HepG2 (cell line): ENCODE measurements around the gene INPP5K. TPM values are rescaled to one million over a fixed set of nuclear protein-coding genes. Genes with fewer than 3 reads are reported as not detected.

Experiments used
- ARHGAP35 ChIP-seq: sonication (generic); formaldehyde crosslinking; IDR thresholded peaks from 2 replicates; pipeline ENCODE4 v1.9.0; 2022; ENCODE audit warnings: mild to moderate bottlenecking, inconsistent platforms, moderate library complexity, missing genetic modification reagents, borderline replicate concordance
- BORCS8-MEF2B ChIP-seq: sonication (generic); formaldehyde crosslinking; IDR thresholded peaks from 2 replicates; pipeline ENCODE4 v1.8.0; 2022; ENCODE audit warnings: mild to moderate bottlenecking, missing genetic modification reagents
- DR1 ChIP-seq: sonication (generic); formaldehyde crosslinking; IDR thresholded peaks from 2 replicates; pipeline ENCODE4 v1.8.0; 2021; ENCODE audit warnings: mild to moderate bottlenecking, missing genetic modification reagents, inconsistent platforms
- EHMT2 ChIP-seq: fragments of 200-600 bp; sonication (generic); IDR thresholded peaks from 2 replicates; pipeline ENCODE4 v1.7.0; 2017; ENCODE audit warnings: antibody characterized with exemption, low read depth, low read length, borderline replicate concordance
- ELF3 ChIP-seq: IDR thresholded peaks from 2 replicates; pipeline ENCODE4 v1.6.1; 2016; ENCODE audit warnings: missing genetic modification reagents, missing compliant biosample characterization
- HCFC1 ChIP-seq: fragments of 150-350 bp; IDR thresholded peaks from 2 replicates; pipeline ENCODE4 v1.6.1; 2014; ENCODE audit warnings: low read depth, low read length
- IKZF4 ChIP-seq: sonication (generic); formaldehyde crosslinking; IDR thresholded peaks from 2 replicates; pipeline ENCODE4 v1.5.1; 2020; ENCODE audit warnings: borderline replicate concordance, mild to moderate bottlenecking, low read depth, missing genetic modification reagents; ENCODE audit errors: not compliant biosample characterization
- NCOA5 ChIP-seq: sonication (generic); formaldehyde crosslinking; IDR thresholded peaks from 2 replicates; pipeline ENCODE4 v1.4.0; 2020; ENCODE audit warnings: missing genetic modification reagents
- NPAS2 ChIP-seq: sonication (generic); formaldehyde crosslinking; IDR thresholded peaks from 2 replicates; pipeline ENCODE4 v1.8.0; 2022; ENCODE audit warnings: mild to moderate bottlenecking, missing genetic modification reagents, borderline replicate concordance
- NR2F2 ChIP-seq: IDR thresholded peaks from 2 replicates; pipeline ENCODE4 v1.6.1; 2012; ENCODE audit warnings: low read depth, inconsistent platforms, borderline replicate concordance
- NR2F6 ChIP-seq, 2 experiments: IDR thresholded peaks; 2 replicates each; pipeline ENCODE4 v1.6.1; 2016; ENCODE audit warnings: antibody characterized with exemption in 1 of 2, mild to moderate bottlenecking in 1 of 2
- PAWR ChIP-seq: sonication (generic); formaldehyde crosslinking; IDR thresholded peaks from 2 replicates; pipeline ENCODE4 v1.4.0; 2020; ENCODE audit warnings: missing genetic modification reagents, mild to moderate bottlenecking, borderline replicate concordance
- SALL2 ChIP-seq: sonication (generic); formaldehyde crosslinking; IDR thresholded peaks from 2 replicates; pipeline ENCODE4 v1.8.1; 2023; ENCODE audit warnings: mild to moderate bottlenecking, missing genetic modification reagents, inconsistent platforms
- SOX5 ChIP-seq: IDR thresholded peaks from 2 replicates; pipeline ENCODE4 v1.6.1; 2016; ENCODE audit warnings: borderline replicate concordance
- SOX6 ChIP-seq, 2 experiments: fragments of 450-650 bp in 1 of 2; sonication (generic) in 1 of 2; formaldehyde crosslinking in 1 of 2; IDR thresholded peaks; 2 replicates each; pipeline versions ENCODE4 v1.4.0 to v1.6.1; 2017 to 2020; ENCODE audit warnings: antibody characterized with exemption in 1 of 2, mild to moderate bottlenecking in 1 of 2, missing genetic modification reagents in 1 of 2
- SP1 ChIP-seq, 2 experiments: fragments of 450-650 bp in 1 of 2; sonication (generic) in 1 of 2; formaldehyde crosslinking in 1 of 2; IDR thresholded peaks; 2 replicates each; pipeline versions ENCODE4 v1.4.0 to v1.6.1; 2016 to 2020; ENCODE audit warnings: missing genetic modification reagents in 1 of 2
- SPEN ChIP-seq: sonication (generic); formaldehyde crosslinking; IDR thresholded peaks from 2 replicates; pipeline ENCODE4 v1.5.1; 2020; ENCODE audit warnings: low read depth, mild to moderate bottlenecking, missing genetic modification reagents
- ZNF10 ChIP-seq: sonication (generic); formaldehyde crosslinking; IDR thresholded peaks from 2 replicates; pipeline ENCODE4 v1.4.0; 2020; ENCODE audit warnings: mild to moderate bottlenecking, low read depth, missing genetic modification reagents, borderline replicate concordance
- ZNF432 ChIP-seq: sonication (generic); formaldehyde crosslinking; IDR thresholded peaks from 2 replicates; pipeline ENCODE4 v1.5.0; 2020; ENCODE audit warnings: missing genetic modification reagents, mild to moderate bottlenecking, borderline replicate concordance
- ZNF891 ChIP-seq: sonication (generic); formaldehyde crosslinking; IDR thresholded peaks from 2 replicates; pipeline ENCODE4 v1.5.0; 2020; ENCODE audit warnings: mild to moderate bottlenecking, missing genetic modification reagents
- polyA plus RNA-seq, 8 experiments: library from polyadenylated mRNA; depleted of rRNA in 3 of 8; stranded (reverse) in 7 of 8; unstranded in 1 of 8; fragments of >200 nt; fragmentation: Illumina TruSeq in 4 of 8; extraction: Trizol in 4 of 8; gene quantifications; 2 replicates each; pipeline versions ENCODE4 v1.2.1 to v1.2.3, GENCODE V29; 2011 to 2016; ENCODE audit warnings: low read depth in 4 of 8, missing spikeins in 1 of 8, mixed read lengths in 1 of 8; ENCODE audit not compliant: insufficient read depth in 1 of 8
- total RNA-seq, 5 experiments: library from RNA; depleted of rRNA; stranded (reverse); fragments of >200 nt; fragmentation: Illumina TruSeq; extraction: Trizol; gene quantifications; 2 replicates each; pipeline ENCODE4 v1.2.3, GENCODE V29; 2016; ENCODE audit warnings: low read depth in 1 of 5
- TF ChIP-seq, protein P1 (sequence below): IDR thresholded peaks from 2 replicates; pipeline ENCODE4 v1.6.1; 2016; ENCODE audit warnings: low read depth, borderline replicate concordance
- TF ChIP-seq, protein P2 (sequence below): sonication (generic); formaldehyde crosslinking; IDR thresholded peaks from 2 replicates; pipeline ENCODE4 v1.5.0; 2020; ENCODE audit warnings: mild to moderate bottlenecking, missing genetic modification reagents, borderline replicate concordance
- TF ChIP-seq, protein P3 (sequence below): sonication (generic); formaldehyde crosslinking; IDR thresholded peaks from 2 replicates; pipeline ENCODE4 v1.5.1; 2020; ENCODE audit warnings: mild to moderate bottlenecking, missing genetic modification reagents, moderate library complexity

Gene INPP5K
- total and polyA plus RNA-seq, 2 of the 13 experiments (the other 11 are each of a cell fraction or from before 2014, with no cell fraction given) = 4.8 to 9.6 TPM

DNA sequence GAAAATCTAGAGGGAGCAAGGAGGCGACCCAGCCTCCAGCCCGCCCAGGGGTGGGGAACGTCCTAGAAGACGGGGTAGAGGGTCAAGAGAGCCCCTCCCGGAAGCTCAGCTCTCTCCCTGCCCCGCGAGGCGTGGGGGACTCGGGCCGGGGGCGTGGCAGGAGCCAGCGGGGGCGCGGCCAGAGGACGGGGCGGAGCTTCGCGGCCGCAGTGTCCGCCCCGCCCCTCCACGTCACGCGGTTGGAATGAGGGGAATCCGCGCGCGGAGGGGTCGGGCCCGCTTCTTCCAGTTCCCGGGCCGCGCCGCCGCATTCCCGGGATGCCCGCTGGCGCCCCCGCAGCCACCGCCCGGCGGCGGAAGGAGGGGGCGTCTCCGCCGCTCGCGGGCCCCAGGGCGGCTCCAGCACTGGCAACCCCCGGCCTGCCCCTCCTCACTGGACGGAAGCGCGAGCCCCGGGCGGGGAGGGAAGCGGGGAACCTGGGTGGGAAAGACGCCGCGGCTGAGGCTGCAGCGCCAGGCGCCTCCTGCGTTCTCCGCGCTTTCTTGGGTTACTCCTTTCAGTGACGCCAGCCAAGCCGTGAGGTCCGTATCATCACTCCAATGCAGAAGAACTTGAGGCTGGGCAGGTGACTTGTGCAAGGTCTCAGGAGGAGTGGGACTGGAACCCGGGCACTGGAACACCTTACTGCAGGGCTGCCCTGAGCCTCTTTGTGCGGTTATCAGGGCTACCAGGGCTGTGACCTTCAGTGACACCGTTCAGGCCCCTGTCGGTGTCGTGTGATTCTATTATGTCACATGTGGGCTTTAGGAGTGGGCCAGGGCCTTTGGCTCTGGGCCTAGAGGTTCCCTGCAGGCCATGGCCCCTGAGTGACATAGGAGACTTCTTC, 28.2 kb downstream of the INPP5K start (continued):
- no peak for TF ChIP-seq SOX6 (IDR thresholded peaks at IDR 0.05)
- TF ChIP-seq SOX6 (CRISPR knock-in tag; IDR thresholded peaks at IDR 0.05) = no peak
- TF ChIP-seq, protein P1, sequence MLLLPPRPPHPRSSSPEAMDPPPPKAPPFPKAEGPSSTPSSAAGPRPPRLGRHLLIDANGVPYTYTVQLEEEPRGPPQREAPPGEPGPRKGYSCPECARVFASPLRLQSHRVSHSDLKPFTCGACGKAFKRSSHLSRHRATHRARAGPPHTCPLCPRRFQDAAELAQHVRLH = no peak
- TF ChIP-seq ELF3 = peak; percentile 56
- no peak for TF ChIP-seq SALL2 (CRISPR knock-in tag)
- no peak for TF ChIP-seq ARHGAP35 (CRISPR knock-in tag)
- TF ChIP-seq DR1 = no peak
- TF ChIP-seq NR2F6 (IDR thresholded peaks at IDR 0.05) = peak; percentile 41; the same call in 1 of the 2 replicates
- peak; percentile 47; the same call in 1 of the 2 replicates for TF ChIP-seq NR2F6 (CRISPR knock-in tag; IDR thresholded peaks at IDR 0.05)
- no peak for TF ChIP-seq ZNF432 (CRISPR knock-in tag)
- TF ChIP-seq EHMT2 = no peak
- TF ChIP-seq SPEN (CRISPR knock-in tag) = no peak; the same call in 1 of the 2 replicates
- TF ChIP-seq, protein P2, sequence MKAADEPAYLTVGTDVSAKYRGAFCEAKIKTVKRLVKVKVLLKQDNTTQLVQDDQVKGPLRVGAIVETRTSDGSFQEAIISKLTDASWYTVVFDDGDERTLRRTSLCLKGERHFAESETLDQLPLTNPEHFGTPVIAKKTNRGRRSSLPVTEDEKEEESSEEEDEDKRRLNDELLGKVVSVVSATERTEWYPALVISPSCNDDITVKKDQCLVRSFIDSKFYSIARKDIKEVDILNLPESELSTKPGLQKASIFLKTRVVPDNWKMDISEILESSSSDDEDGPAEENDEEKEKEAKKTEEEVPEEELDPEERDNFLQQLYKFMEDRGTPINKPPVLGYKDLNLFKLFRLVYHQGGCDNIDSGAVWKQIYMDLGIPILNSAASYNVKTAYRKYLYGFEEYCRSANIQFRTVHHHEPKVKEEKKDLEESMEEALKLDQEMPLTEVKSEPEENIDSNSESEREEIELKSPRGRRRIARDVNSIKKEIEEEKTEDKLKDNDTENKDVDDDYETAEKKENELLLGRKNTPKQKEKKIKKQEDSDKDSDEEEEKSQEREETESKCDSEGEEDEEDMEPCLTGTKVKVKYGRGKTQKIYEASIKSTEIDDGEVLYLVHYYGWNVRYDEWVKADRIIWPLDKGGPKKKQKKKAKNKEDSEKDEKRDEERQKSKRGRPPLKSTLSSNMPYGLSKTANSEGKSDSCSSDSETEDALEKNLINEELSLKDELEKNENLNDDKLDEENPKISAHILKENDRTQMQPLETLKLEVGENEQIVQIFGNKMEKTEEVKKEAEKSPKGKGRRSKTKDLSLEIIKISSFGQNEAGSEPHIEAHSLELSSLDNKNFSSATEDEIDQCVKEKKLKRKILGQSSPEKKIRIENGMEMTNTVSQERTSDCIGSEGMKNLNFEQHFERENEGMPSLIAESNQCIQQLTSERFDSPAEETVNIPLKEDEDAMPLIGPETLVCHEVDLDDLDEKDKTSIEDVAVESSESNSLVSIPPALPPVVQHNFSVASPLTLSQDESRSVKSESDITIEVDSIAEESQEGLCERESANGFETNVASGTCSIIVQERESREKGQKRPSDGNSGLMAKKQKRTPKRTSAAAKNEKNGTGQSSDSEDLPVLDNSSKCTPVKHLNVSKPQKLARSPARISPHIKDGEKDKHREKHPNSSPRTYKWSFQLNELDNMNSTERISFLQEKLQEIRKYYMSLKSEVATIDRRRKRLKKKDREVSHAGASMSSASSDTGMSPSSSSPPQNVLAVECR (CRISPR knock-in tag) = peak; percentile 78; the same call in 1 of the 2 replicates
- no peak for TF ChIP-seq SOX5 (CRISPR knock-in tag)
- TF ChIP-seq BORCS8-MEF2B (CRISPR knock-in tag) = 0 out of 2 replicates have a peak, but pooled peaks have one; percentile 13
- no peak for TF ChIP-seq SP1 (IDR thresholded peaks at IDR 0.05)
- peak; percentile 80; the same call in 1 of the 2 replicates for TF ChIP-seq SP1 (CRISPR knock-in tag; IDR thresholded peaks at IDR 0.05)
- peak; percentile 41 for TF ChIP-seq IKZF4 (CRISPR knock-in tag)
- TF ChIP-seq, protein P3, sequence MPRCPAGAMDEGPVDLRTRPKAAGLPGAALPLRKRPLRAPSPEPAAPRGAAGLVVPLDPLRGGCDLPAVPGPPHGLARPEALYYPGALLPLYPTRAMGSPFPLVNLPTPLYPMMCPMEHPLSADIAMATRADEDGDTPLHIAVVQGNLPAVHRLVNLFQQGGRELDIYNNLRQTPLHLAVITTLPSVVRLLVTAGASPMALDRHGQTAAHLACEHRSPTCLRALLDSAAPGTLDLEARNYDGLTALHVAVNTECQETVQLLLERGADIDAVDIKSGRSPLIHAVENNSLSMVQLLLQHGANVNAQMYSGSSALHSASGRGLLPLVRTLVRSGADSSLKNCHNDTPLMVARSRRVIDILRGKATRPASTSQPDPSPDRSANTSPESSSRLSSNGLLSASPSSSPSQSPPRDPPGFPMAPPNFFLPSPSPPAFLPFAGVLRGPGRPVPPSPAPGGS (CRISPR knock-in tag) = peak; percentile 70; the same call in 1 of the 2 replicates
- TF ChIP-seq ZNF10 (CRISPR knock-in tag) = no peak
- no peak for TF ChIP-seq ZNF891 (CRISPR knock-in tag)
- TF ChIP-seq NCOA5 (CRISPR knock-in tag) = no peak
- TF ChIP-seq PAWR (CRISPR knock-in tag) = no peak
- TF ChIP-seq HCFC1 = no peak
- no peak for TF ChIP-seq NPAS2
- TF ChIP-seq NR2F2 = 0 out of 2 replicates have a peak, but pooled peaks have one; percentile 36
